K562 (cell line): ENCODE results near the gene UBAP2. TPM values are rescaled to one million over a fixed set of nuclear protein-coding genes. Genes with fewer than 3 reads are reported as not detected.

Experiments
- ATAC-seq: fragments of 200-7000 bp; cut with Tn5 transposase; 3 replicates; pipeline ENCODE4 v1.9.1; 2020; ENCODE audit warnings: moderate library complexity
- BruUV-seq: library from RNA; stranded (reverse); fragments of 400-500 nt; replicated peaks from 2 replicates; lab custom pipeline; 2021; lab: Mats Ljungman, UMichigan
- CTCF ChIA-PET: fragments of 300-600 bp; formaldehyde crosslinking; extraction: SDS; loops from one replicate; lab custom pipeline; 2021; ENCODE audit warnings: low intra/inter-chr PET ratio; lab: Yijun Ruan, JAX
- POLR2A ChIA-PET: fragments of 300-600, 350-650 bp; sonication (Branson Sonifier 250); formaldehyde crosslinking; extraction: SDS; loops from one replicate; lab custom pipeline; 2021; ENCODE audit warnings: antibody characterized with exemption, inconsistent platforms; lab: Yijun Ruan, JAX
- DNase-seq, 4 experiments: peaks; one replicate each; pipeline versions ENCODE4 v3.0.0 to v3.0.0-alpha.2; 2011 to 2018; ENCODE audit warnings: low spot score in 3 of 4, mixed read lengths in 3 of 4; ENCODE audit errors: extremely low read depth in 1 of 4
- FAIRE-seq: peaks from 2 replicates; lab custom pipeline; 2011; peaks lifted over from hg19 to GRCh38; lab: Jason Lieb, UNC
- H2AFZ ChIP-seq: 2 replicates; pipeline ENCODE4 v1.6.0; 2011; ENCODE audit warnings: low read depth, low read length, control low read depth, inconsistent platforms
- H3K27ac ChIP-seq: fragments of 200-600 bp; 3 replicates; pipeline ENCODE4 v1.8.0; 2011; ENCODE audit warnings: low read depth, mild to moderate bottlenecking, control low read depth, inconsistent platforms, low read length, moderate library complexity, mixed read lengths; ENCODE audit errors: extremely low read depth
- H3K27me3 ChIP-seq, 2 experiments: fragments of 300-600 bp in 1 of 2; 2 replicates in 1 of 2; 3 replicates in 1 of 2; pipeline versions ENCODE4 v1.6.0 to v1.8.0; 2011; ENCODE audit warnings: inconsistent platforms in 2 of 2, low read length in 2 of 2, mild to moderate bottlenecking in 1 of 2, mixed read lengths in 1 of 2, moderate library complexity in 1 of 2; ENCODE audit not compliant: control insufficient read depth in 2 of 2, insufficient read depth in 2 of 2
- H3K36me3 ChIP-seq: fragments of 300-600 bp; 3 replicates; pipeline ENCODE4 v1.8.0; 2011; ENCODE audit warnings: mild to moderate bottlenecking, low read length, inconsistent platforms; ENCODE audit not compliant: control insufficient read depth, insufficient read depth
- H3K4me1 ChIP-seq, 2 experiments: fragments of 200-600 bp in 1 of 2; replicated peaks in 1 of 2; 2 replicates in 1 of 2; 3 replicates in 1 of 2; pipeline versions ENCODE4 v1.5.1 to v1.8.0; 2011; ENCODE audit warnings: inconsistent platforms in 2 of 2, low read length in 2 of 2, mild to moderate bottlenecking in 1 of 2, mixed read lengths in 1 of 2, moderate library complexity in 1 of 2; ENCODE audit not compliant: control insufficient read depth in 2 of 2, insufficient read depth in 2 of 2
- H3K4me2 ChIP-seq: 2 replicates; pipeline ENCODE4 v1.6.1; 2011; ENCODE audit warnings: low read length, control low read depth, inconsistent platforms, mixed read lengths; ENCODE audit not compliant: insufficient read depth
- H3K4me3 ChIP-seq: fragments of 200-600 bp; sonication (generic), shearing (Covaris generic); 2 replicates; pipeline ENCODE4 v1.5.1; 2016; ENCODE audit warnings: control low read depth, inconsistent platforms
- H3K79me2 ChIP-seq: fragments of 200-600 bp; 3 replicates; pipeline ENCODE4 v1.8.0; 2011; ENCODE audit warnings: low read length, inconsistent platforms; ENCODE audit not compliant: control insufficient read depth, insufficient read depth
- H3K9ac ChIP-seq, 2 experiments: 2 replicates each; pipeline versions ENCODE4 v1.6.0 to v1.6.1; 2011; ENCODE audit warnings: low read depth in 2 of 2, low read length in 2 of 2, control low read depth in 1 of 2, inconsistent platforms in 1 of 2, mild to moderate bottlenecking in 1 of 2, mixed read lengths in 1 of 2; ENCODE audit not compliant: insufficient read depth in 1 of 2
- H3K9me1 ChIP-seq: one replicate; pipeline ENCODE4 v1.6.0; 2011; ENCODE audit warnings: inconsistent platforms, mild to moderate bottlenecking, low read length, moderate library complexity; ENCODE audit not compliant: control insufficient read depth, insufficient read depth
- H3K9me3 ChIP-seq: replicated peaks from 2 replicates; pipeline ENCODE4 v1.5.1; 2011; ENCODE audit warnings: low read depth, low read length, inconsistent platforms; ENCODE audit not compliant: control insufficient read depth, insufficient read depth
- H4K20me1 ChIP-seq: replicated peaks from 2 replicates; pipeline ENCODE4 v1.6.1; 2011; ENCODE audit warnings: low read length, inconsistent platforms, mixed read lengths; ENCODE audit not compliant: control insufficient read depth, insufficient read depth
- ARNT ChIP-seq, 2 experiments: fragments of 450-650 bp; IDR thresholded peaks; 2 replicates each; pipeline ENCODE4 v1.6.1; 2016; ENCODE audit warnings: mild to moderate bottlenecking in 1 of 2
- ATF7 ChIP-seq: fragments of 450-650 bp; IDR thresholded peaks from 2 replicates; pipeline ENCODE4 v1.7.1; 2014; ENCODE audit warnings: mild to moderate bottlenecking, moderate library complexity
- DMBX1 ChIP-seq: fragments of 250-450 bp; sonication (Bioruptor Pico); IDR thresholded peaks from 2 replicates; pipeline ENCODE4 v1.8.0; 2022; ENCODE audit warnings: inconsistent platforms, mild to moderate bottlenecking, moderate library complexity, borderline replicate concordance
- ETS2 ChIP-seq: IDR thresholded peaks from 2 replicates; pipeline ENCODE4 v1.6.1; 2016; ENCODE audit warnings: borderline replicate concordance, missing genetic modification characterization, mild to moderate bottlenecking, moderate library complexity, missing compliant biosample characterization; ENCODE audit not compliant: poor library complexity, severe bottlenecking
- GATAD2A ChIP-seq: fragments of 450-650 bp; IDR thresholded peaks from 2 replicates; pipeline ENCODE4 v1.6.1; 2017
- KDM1A ChIP-seq, 2 experiments: fragments of 450-650 bp; IDR thresholded peaks; 2 replicates each; pipeline ENCODE4 v1.6.1; 2016; ENCODE audit warnings: mild to moderate bottlenecking in 2 of 2
- NFATC3 ChIP-seq: fragments of 450-650 bp; IDR thresholded peaks from 2 replicates; pipeline ENCODE4 v1.6.1; 2017; ENCODE audit warnings: mild to moderate bottlenecking
- ZNF124 ChIP-seq: sonication (generic); formaldehyde crosslinking; IDR thresholded peaks from 2 replicates; pipeline ENCODE4 v1.8.1; 2022; ENCODE audit warnings: missing genetic modification reagents
- ZNF133 ChIP-seq: fragments of 250-450 bp; sonication (Bioruptor Pico); IDR thresholded peaks from 2 replicates; pipeline ENCODE4 v1.4.0; 2020; ENCODE audit warnings: mild to moderate bottlenecking
- ZNF239 ChIP-seq: fragments of 250-450 bp; sonication (Bioruptor Pico); IDR thresholded peaks from 2 replicates; pipeline ENCODE4 v1.4.0; 2020; ENCODE audit warnings: mild to moderate bottlenecking
- ZNF311 ChIP-seq: fragments of 250-450 bp; sonication (Bioruptor Pico); IDR thresholded peaks from 2 replicates; pipeline ENCODE4 v1.4.0; 2020; ENCODE audit warnings: mild to moderate bottlenecking, moderate library complexity
- WGBS: fragments of 100-300 bp; shearing (Covaris generic); methylation state at CpG from one replicate; pipeline ENCODE4 v1.1.6; 2016; ENCODE audit warnings: low coverage, mixed read lengths; ENCODE audit not compliant: insufficient coverage; ENCODE audit errors: missing lambda C conversion rate; 5-methylcytosine and 5-hydroxymethylcytosine counted together
- in situ Hi-C: fragments of 300-500 bp; cut with MboI; formaldehyde crosslinking; loops from 4 replicates; pipeline ENCODE4 v1.15.0; 2018; ENCODE audit warnings: inconsistent platforms, mixed read lengths
- intact Hi-C: fragments of 100-400 bp; cut with micrococcal nuclease; formaldehyde crosslinking; loops from 2 replicates; pipeline ENCODE4 v1.14.2; 2022
- polyA plus RNA-seq, 8 experiments: library from polyadenylated mRNA; depleted of rRNA in 4 of 8; stranded (reverse) in 5 of 8; unstranded in 3 of 8; fragments of >200 nt; fragmentation: Nextera tagmentation in 2 of 8; fragmentation: Illumina TruSeq in 1 of 8; extraction: Ambion mirVana in 2 of 8; extraction: Trizol in 1 of 8; gene quantifications; 2 replicates each; pipeline versions ENCODE4 v1.2.1 to v1.2.3, GENCODE V29; 2011 to 2014; ENCODE audit warnings: inconsistent platforms in 1 of 8, missing spikeins in 1 of 8
- total RNA-seq, 7 experiments: library from RNA; depleted of rRNA in 6 of 7; stranded (reverse); fragments of >200 nt in 6 of 7; fragmentation: Illumina TruSeq in 2 of 7; extraction: Trizol in 2 of 7; gene quantifications; 2 replicates each; pipeline versions ENCODE4 v1.2.1 to v1.2.3, GENCODE V29; 2011 to 2021; ENCODE audit warnings: low replicate concordance in 1 of 7
- TF ChIP-seq, protein P1 (sequence below), 2 experiments: fragments of 450-650 bp; IDR thresholded peaks; 2 replicates each; pipeline ENCODE4 v1.6.1; 2018; ENCODE audit warnings: mild to moderate bottlenecking in 2 of 2, low read depth in 1 of 2; ENCODE audit not compliant: partially characterized antibody in 2 of 2
- TF ChIP-seq, protein P2 (sequence below): fragments of 450-650 bp; formaldehyde crosslinking; IDR thresholded peaks from 2 replicates; pipeline ENCODE4 v1.4.0; 2020; ENCODE audit warnings: mild to moderate bottlenecking
- TF ChIP-seq, protein P3 (sequence below), 2 experiments: IDR thresholded peaks; 2 replicates each; pipeline ENCODE4 v1.6.1; 2012; ENCODE audit warnings: improper control_type of control experiment in 2 of 2, low read depth in 2 of 2, low read length in 2 of 2, borderline replicate concordance in 1 of 2
- TF ChIP-seq, protein P4 (sequence below), 2 experiments: fragments of 200-800 bp in 1 of 2; sonication (Bioruptor generic) in 1 of 2; sonication (generic) in 1 of 2; formaldehyde crosslinking in 1 of 2; IDR thresholded peaks in 1 of 2; conservative IDR thresholded peaks in 1 of 2; 2 replicates each; pipeline versions ENCODE4 v1.5.0 to v1.6.1; 2016 to 2020; ENCODE audit warnings: missing compliant biosample characterization in 1 of 2, missing genetic modification characterization in 1 of 2, missing genetic modification reagents in 1 of 2

Gene UBAP2
- total and polyA plus RNA-seq, 9 of the 15 experiments (the other 6 are each of a cell fraction or from before 2014, with no cell fraction given) = 8.7 to 47.9 (median 18.7) TPM

DNA sequence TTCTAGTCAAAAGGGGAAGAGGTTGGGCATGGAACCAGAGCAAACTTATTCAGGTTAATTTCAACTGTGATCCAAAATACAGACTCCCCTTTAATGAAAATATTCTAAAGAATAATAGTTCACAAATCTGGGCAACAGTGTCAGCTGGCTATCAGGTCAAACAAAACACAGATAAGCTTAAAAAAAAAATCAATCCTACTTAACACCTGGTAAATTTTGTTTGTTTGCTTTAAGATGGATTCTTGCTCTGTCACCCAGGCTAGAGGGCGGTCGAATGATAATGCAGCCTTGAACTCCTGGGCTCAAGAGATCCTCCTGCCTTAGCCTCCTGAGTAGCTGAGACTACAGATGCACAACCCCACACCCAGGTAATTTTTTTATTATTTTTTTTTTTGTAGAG, 89.0 kb downstream of the UBAP2 start:
- peaks cover 70% of the 10 kb centered on the region; the same call in 2 of the 3 replicates for H3K36me3 ChIP-seq
- ChIA-PET POLR2A (no interaction called here), CTCF (no interaction called here)
- H3K79me2 ChIP-seq = no peaks in the 10 kb centered on the region
- H3K4me1 ChIP-seq = no peaks in the 10 kb centered on the region
- in situ Hi-C loops (no loop called here), intact Hi-C loops (no loop called here)
- no peak overlapping the region for H3K27ac ChIP-seq
- no peak overlapping the region for H3K4me3 ChIP-seq
- H3K9ac ChIP-seq = no peak overlapping the region
- H2AFZ ChIP-seq = no peak overlapping the region
- no peaks in the 10 kb centered on the region for H3K9me3 ChIP-seq
- no peak overlapping the region for H3K4me2 ChIP-seq
- H3K27me3 ChIP-seq = no peaks in the 10 kb centered on the region
- H3K9me1 ChIP-seq = no peaks in the 10 kb centered on the region
- no TSS peak for BruUV-seq
- FAIRE-seq (no peak), DNase-seq (no peak), ATAC-seq (no peak)
- 92% methylated on average over 2 of the region's 2 CpGs for whole genome bisulfite sequencing
- H4K20me1 ChIP-seq = no peaks in the 10 kb centered on the region
- TF ChIP-seq GATAD2A = no peak
- TF ChIP-seq ZNF124 (CRISPR knock-in tag) = no peak
- TF ChIP-seq DMBX1 (CRISPR knock-in tag) = no peak
- TF ChIP-seq NFATC3 = no peak
- TF ChIP-seq ZNF239 = no peak
- TF ChIP-seq ZNF311 = no peak
- TF ChIP-seq, protein P1, sequence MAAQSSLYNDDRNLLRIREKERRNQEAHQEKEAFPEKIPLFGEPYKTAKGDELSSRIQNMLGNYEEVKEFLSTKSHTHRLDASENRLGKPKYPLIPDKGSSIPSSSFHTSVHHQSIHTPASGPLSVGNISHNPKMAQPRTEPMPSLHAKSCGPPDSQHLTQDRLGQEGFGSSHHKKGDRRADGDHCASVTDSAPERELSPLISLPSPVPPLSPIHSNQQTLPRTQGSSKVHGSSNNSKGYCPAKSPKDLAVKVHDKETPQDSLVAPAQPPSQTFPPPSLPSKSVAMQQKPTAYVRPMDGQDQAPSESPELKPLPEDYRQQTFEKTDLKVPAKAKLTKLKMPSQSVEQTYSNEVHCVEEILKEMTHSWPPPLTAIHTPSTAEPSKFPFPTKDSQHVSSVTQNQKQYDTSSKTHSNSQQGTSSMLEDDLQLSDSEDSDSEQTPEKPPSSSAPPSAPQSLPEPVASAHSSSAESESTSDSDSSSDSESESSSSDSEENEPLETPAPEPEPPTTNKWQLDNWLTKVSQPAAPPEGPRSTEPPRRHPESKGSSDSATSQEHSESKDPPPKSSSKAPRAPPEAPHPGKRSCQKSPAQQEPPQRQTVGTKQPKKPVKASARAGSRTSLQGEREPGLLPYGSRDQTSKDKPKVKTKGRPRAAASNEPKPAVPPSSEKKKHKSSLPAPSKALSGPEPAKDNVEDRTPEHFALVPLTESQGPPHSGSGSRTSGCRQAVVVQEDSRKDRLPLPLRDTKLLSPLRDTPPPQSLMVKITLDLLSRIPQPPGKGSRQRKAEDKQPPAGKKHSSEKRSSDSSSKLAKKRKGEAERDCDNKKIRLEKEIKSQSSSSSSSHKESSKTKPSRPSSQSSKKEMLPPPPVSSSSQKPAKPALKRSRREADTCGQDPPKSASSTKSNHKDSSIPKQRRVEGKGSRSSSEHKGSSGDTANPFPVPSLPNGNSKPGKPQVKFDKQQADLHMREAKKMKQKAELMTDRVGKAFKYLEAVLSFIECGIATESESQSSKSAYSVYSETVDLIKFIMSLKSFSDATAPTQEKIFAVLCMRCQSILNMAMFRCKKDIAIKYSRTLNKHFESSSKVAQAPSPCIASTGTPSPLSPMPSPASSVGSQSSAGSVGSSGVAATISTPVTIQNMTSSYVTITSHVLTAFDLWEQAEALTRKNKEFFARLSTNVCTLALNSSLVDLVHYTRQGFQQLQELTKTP (IDR thresholded peaks at IDR 0.05; ENCODE audit: low read depth in 1 of 2, partially characterized antibody in 2 of 2) = no peak
- TF ChIP-seq ETS2 (tag) = no peak
- TF ChIP-seq ARNT (IDR thresholded peaks at IDR 0.05) = no peak
- TF ChIP-seq, protein P2, sequence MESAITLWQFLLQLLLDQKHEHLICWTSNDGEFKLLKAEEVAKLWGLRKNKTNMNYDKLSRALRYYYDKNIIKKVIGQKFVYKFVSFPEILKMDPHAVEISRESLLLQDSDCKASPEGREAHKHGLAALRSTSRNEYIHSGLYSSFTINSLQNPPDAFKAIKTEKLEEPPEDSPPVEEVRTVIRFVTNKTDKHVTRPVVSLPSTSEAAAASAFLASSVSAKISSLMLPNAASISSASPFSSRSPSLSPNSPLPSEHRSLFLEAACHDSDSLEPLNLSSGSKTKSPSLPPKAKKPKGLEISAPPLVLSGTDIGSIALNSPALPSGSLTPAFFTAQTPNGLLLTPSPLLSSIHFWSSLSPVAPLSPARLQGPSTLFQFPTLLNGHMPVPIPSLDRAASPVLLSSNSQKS (CRISPR knock-in tag) = no peak
- TF ChIP-seq ZNF133 (CRISPR knock-in tag) = no peak
- TF ChIP-seq, protein P3, sequence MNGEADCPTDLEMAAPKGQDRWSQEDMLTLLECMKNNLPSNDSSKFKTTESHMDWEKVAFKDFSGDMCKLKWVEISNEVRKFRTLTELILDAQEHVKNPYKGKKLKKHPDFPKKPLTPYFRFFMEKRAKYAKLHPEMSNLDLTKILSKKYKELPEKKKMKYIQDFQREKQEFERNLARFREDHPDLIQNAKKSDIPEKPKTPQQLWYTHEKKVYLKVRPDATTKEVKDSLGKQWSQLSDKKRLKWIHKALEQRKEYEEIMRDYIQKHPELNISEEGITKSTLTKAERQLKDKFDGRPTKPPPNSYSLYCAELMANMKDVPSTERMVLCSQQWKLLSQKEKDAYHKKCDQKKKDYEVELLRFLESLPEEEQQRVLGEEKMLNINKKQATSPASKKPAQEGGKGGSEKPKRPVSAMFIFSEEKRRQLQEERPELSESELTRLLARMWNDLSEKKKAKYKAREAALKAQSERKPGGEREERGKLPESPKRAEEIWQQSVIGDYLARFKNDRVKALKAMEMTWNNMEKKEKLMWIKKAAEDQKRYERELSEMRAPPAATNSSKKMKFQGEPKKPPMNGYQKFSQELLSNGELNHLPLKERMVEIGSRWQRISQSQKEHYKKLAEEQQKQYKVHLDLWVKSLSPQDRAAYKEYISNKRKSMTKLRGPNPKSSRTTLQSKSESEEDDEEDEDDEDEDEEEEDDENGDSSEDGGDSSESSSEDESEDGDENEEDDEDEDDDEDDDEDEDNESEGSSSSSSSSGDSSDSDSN (IDR thresholded peaks at IDR 0.05; ENCODE audit: borderline replicate concordance in 1 of 2, low read depth in 2 of 2, low read length in 2 of 2) = no peak
- no peak for TF ChIP-seq ATF7
- TF ChIP-seq, protein P4, sequence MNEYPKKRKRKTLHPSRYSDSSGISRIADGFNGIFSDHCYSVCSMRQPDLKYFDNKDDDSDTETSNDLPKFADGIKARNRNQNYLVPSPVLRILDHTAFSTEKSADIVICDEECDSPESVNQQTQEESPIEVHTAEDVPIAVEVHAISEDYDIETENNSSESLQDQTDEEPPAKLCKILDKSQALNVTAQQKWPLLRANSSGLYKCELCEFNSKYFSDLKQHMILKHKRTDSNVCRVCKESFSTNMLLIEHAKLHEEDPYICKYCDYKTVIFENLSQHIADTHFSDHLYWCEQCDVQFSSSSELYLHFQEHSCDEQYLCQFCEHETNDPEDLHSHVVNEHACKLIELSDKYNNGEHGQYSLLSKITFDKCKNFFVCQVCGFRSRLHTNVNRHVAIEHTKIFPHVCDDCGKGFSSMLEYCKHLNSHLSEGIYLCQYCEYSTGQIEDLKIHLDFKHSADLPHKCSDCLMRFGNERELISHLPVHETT (CRISPR knock-in tag; conservative IDR thresholded peaks at IDR 0.05 in 1 of 2, IDR thresholded peaks at IDR 0.05 in 1 of 2) = no peak
- no peak for TF ChIP-seq KDM1A (IDR thresholded peaks at IDR 0.05)
